Caco-2 (cell line): ENCODE measurements around the gene EIF1. TPM values are rescaled to one million over a fixed set of nuclear protein-coding genes. Genes with fewer than 3 reads are reported as not detected.

Experiments
- BruUV-seq: library from RNA; stranded (reverse); fragments of 400-500 nt; replicated peaks from 2 replicates; lab custom pipeline; 2021; lab: Mats Ljungman, UMichigan
- CTCF ChIA-PET: fragments of 300-600 bp; sonication (Branson Sonifier 250); formaldehyde crosslinking; loops from one replicate; lab custom pipeline; 2022; ENCODE audit warnings: antibody characterized with exemption; lab: Charles Lee
- POLR2A ChIA-PET: fragments of 300-600 bp; sonication (Branson Sonifier 250); formaldehyde crosslinking; loops from one replicate; lab custom pipeline; 2022; ENCODE audit warnings: antibody characterized with exemption; lab: Charles Lee
- DNase-seq, 2 experiments: peaks; one replicate each; pipeline versions ENCODE4 v3.0.0 to v3.0.0-alpha.2; 2020 to 2022
- H3K27me3 ChIP-seq: replicated peaks from 2 replicates; pipeline ENCODE4 v1.6.0; 2011; ENCODE audit warnings: low read length; ENCODE audit not compliant: control insufficient read depth, insufficient read depth
- H3K36me3 ChIP-seq: 2 replicates; pipeline ENCODE4 v1.5.1; 2011; ENCODE audit warnings: low read length; ENCODE audit not compliant: control insufficient read depth, insufficient read depth
- H3K4me1 ChIP-seq: fragments of 250-450 bp; sonication (Bioruptor Pico); 2 replicates; pipeline ENCODE4 v1.5.1; 2020; ENCODE audit warnings: mild to moderate bottlenecking
- H3K4me3 ChIP-seq: 2 replicates; pipeline ENCODE4 v1.5.1; 2011; ENCODE audit warnings: low read depth, mild to moderate bottlenecking, control low read depth, low read length
- H3K9me3 ChIP-seq: fragments of 250-450 bp; sonication (Bioruptor Pico); 2 replicates; pipeline ENCODE4 v1.5.1; 2020; ENCODE audit warnings: mild to moderate bottlenecking, moderate library complexity
- H3K27ac Mint-ChIP-seq: one replicate; pipeline ENCODE4 v1.8.0; 2022; ENCODE audit warnings: mixed read lengths; ENCODE audit not compliant: unreplicated experiment
- H3K27me3 Mint-ChIP-seq: one replicate; pipeline ENCODE4 v1.8.0; 2022; ENCODE audit warnings: mixed read lengths; ENCODE audit not compliant: insufficient read depth, unreplicated experiment
- H3K36me3 Mint-ChIP-seq: one replicate; pipeline ENCODE4 v1.8.0; 2022; ENCODE audit warnings: mild to moderate bottlenecking, mixed read lengths; ENCODE audit not compliant: insufficient read depth, unreplicated experiment
- H3K4me1 Mint-ChIP-seq: one replicate; pipeline ENCODE4 v1.8.0; 2022; ENCODE audit warnings: low read depth, mixed read lengths; ENCODE audit not compliant: unreplicated experiment
- H3K4me3 Mint-ChIP-seq: one replicate; pipeline ENCODE4 v1.8.0; 2022; ENCODE audit warnings: mild to moderate bottlenecking, moderate library complexity, mixed read lengths; ENCODE audit not compliant: unreplicated experiment
- H3K9me3 Mint-ChIP-seq: one replicate; pipeline ENCODE4 v1.8.0; 2022; ENCODE audit warnings: mixed read lengths; ENCODE audit not compliant: unreplicated experiment
- CTCF ChIP-seq, 2 experiments: fragments of 200-600 bp in 1 of 2; IDR thresholded peaks; 1 replicate in 1 of 2; 2 replicates in 1 of 2; pipeline versions ENCODE4 v1.5.1 to v1.8.0; 2011 to 2022; ENCODE audit warnings: antibody characterized with exemption in 1 of 2, control low read depth in 1 of 2, inconsistent platforms in 1 of 2, low read depth in 1 of 2, low read length in 1 of 2, mild to moderate bottlenecking in 1 of 2, moderate library complexity in 1 of 2; ENCODE audit not compliant: insufficient read depth in 1 of 2, severe bottlenecking in 1 of 2, unreplicated experiment in 1 of 2
- intact Hi-C: fragments of 100-400 bp; cut with micrococcal nuclease; formaldehyde crosslinking; loops from one replicate; pipeline ENCODE4 v1.10.0; 2022; ENCODE audit not compliant: unreplicated experiment
- total RNA-seq: library from RNA; stranded (reverse); gene quantifications from 2 replicates; pipeline ENCODE4 v1.2.3, GENCODE V29; 2022

EIF1 gene
- total RNA-seq, 1 experiment from 2014 or later, result 783 TPM

- H3K4me1 Mint-ChIP-seq, result peaks cover 7% of the 10 kb centered on the region
- H3K4me3 ChIP-seq, result no peak overlapping the region
- no peak for DNase-seq
- H3K36me3 Mint-ChIP-seq, result peaks cover 6% of the 10 kb centered on the region
- no TSS peak for BruUV-seq
- H3K4me1 ChIP-seq, result peaks cover 51% of the 10 kb centered on the region
- no peak overlapping the region for H3K27ac Mint-ChIP-seq
- H3K4me3 Mint-ChIP-seq, result no peak overlapping the region
- intact Hi-C loops, result no loop called here
- H3K36me3 ChIP-seq, result no peaks in the 10 kb centered on the region
- no peaks in the 10 kb centered on the region for H3K27me3 Mint-ChIP-seq
- no peaks in the 10 kb centered on the region for H3K9me3 Mint-ChIP-seq
- no peaks in the 10 kb centered on the region for H3K27me3 ChIP-seq
- no peak for TF ChIP-seq CTCF (IDR thresholded peaks at IDR 0.05; ENCODE audit: insufficient read depth in 1 of 2, low read depth in 1 of 2, low read length in 1 of 2, severe bottlenecking in 1 of 2, unreplicated experiment in 1 of 2)
- CTCF ChIA-PET, result interaction anchor here (0.9 to 4.9 kb wide), 4 partner anchors 13 to 102 kb away, joined by 3 to 147 read pairs (median 6); partner anchors contain the start of gene EIF1
- POLR2A ChIA-PET, result interaction anchor here (0.9 to 2.1 kb wide), 2 partner anchors 37 to 102 kb away, joined by 3 to 7 read pairs; partner anchors contain the start of gene EIF1
- no peaks in the 10 kb centered on the region for H3K9me3 ChIP-seq
Measured at GRCh38 chr17:41650794-41651624, 37.7 kb upstream of the EIF1 start.

GRCh38 chr17:41651625-41652460 is 36.8 kb upstream of the EIF1 start:
- Mint-ChIP-seq H3K36me3 (peaks cover 6% of the 10 kb centered on the region), H3K27ac (peak overlapping the region; percentile 18), H3K9me3 (no peaks in the 10 kb centered on the region), H3K4me1 (peaks cover 7% of the 10 kb centered on the region), H3K27me3 (no peaks in the 10 kb centered on the region), H3K4me3 (no peak overlapping the region)
- no peak for DNase-seq
- Histone ChIP-seq H3K27me3 (no peaks in the 10 kb centered on the region), H3K4me3 (no peak overlapping the region), H3K9me3 (no peaks in the 10 kb centered on the region), H3K4me1 (peaks cover 50% of the 10 kb centered on the region), H3K36me3 (no peaks in the 10 kb centered on the region)
- intact Hi-C loops, result no loop called here
- ChIA-PET POLR2A (interaction anchor here (0.9 kb wide), 1 partner anchor 102 kb away, joined by 3 read pairs; no protein-coding TSS in a partner anchor), CTCF (interaction anchor here (1.7 to 4.9 kb wide), 4 partner anchors 12 to 103 kb away, joined by 4 to 147 read pairs (median 7); no protein-coding TSS in a partner anchor)
- no TSS peak for BruUV-seq
- TF ChIP-seq CTCF (IDR thresholded peaks at IDR 0.05; ENCODE audit: insufficient read depth in 1 of 2, low read depth in 1 of 2, low read length in 1 of 2, severe bottlenecking in 1 of 2, unreplicated experiment in 1 of 2), result no peak

GRCh38 chr17:41652461-41652970 is 36.2 kb upstream of the EIF1 start:
- intact Hi-C loops, result no loop called here
- no peak for TF ChIP-seq CTCF (IDR thresholded peaks at IDR 0.05; ENCODE audit: insufficient read depth in 1 of 2, low read depth in 1 of 2, low read length in 1 of 2, severe bottlenecking in 1 of 2, unreplicated experiment in 1 of 2)
- POLR2A ChIA-PET, result no interaction called here
- H3K27ac Mint-ChIP-seq, result peak overlapping the region; percentile 18
- Histone ChIP-seq H3K36me3 (no peaks in the 10 kb centered on the region), H3K27me3 (no peaks in the 10 kb centered on the region), H3K9me3 (no peaks in the 10 kb centered on the region), H3K4me1 (peaks cover 48% of the 10 kb centered on the region), H3K4me3 (no peak overlapping the region)
- peaks cover 6% of the 10 kb centered on the region for H3K36me3 Mint-ChIP-seq
- no peaks in the 10 kb centered on the region for H3K9me3 Mint-ChIP-seq
- H3K4me3 Mint-ChIP-seq, result no peak overlapping the region
- H3K4me1 Mint-ChIP-seq, result peaks cover 7% of the 10 kb centered on the region
- no TSS peak for BruUV-seq
- no peaks in the 10 kb centered on the region for H3K27me3 Mint-ChIP-seq
- CTCF ChIA-PET, result interaction anchor here (1.7 to 2.0 kb wide), 3 partner anchors 11 to 103 kb away, joined by 4 to 24 read pairs (median 7); no protein-coding TSS in a partner anchor
- no peak for DNase-seq
